ENCODE results near the gene SLC25A36.

DNA sequence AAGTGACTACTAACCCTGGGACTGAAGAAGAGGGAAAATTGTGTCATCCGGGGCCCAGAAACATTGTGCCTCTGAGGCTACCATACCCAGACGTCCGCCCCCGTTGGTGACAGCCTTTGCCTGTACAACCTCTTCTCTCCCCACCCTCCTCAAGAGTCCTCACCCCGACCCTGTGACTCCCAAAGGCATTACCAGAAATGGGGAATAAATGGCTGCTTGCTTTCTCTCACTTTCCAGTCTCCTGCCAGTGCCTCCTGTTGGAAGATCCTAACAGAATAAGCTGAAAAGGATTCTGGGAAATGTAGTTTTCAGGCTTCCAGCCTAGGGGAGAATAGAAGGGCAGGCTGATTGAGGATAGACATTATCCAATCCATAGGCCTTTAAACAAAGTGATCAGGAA, 30.8 kb upstream of the SLC25A36 start:
- TF ChIP-seq, protein P1, sequence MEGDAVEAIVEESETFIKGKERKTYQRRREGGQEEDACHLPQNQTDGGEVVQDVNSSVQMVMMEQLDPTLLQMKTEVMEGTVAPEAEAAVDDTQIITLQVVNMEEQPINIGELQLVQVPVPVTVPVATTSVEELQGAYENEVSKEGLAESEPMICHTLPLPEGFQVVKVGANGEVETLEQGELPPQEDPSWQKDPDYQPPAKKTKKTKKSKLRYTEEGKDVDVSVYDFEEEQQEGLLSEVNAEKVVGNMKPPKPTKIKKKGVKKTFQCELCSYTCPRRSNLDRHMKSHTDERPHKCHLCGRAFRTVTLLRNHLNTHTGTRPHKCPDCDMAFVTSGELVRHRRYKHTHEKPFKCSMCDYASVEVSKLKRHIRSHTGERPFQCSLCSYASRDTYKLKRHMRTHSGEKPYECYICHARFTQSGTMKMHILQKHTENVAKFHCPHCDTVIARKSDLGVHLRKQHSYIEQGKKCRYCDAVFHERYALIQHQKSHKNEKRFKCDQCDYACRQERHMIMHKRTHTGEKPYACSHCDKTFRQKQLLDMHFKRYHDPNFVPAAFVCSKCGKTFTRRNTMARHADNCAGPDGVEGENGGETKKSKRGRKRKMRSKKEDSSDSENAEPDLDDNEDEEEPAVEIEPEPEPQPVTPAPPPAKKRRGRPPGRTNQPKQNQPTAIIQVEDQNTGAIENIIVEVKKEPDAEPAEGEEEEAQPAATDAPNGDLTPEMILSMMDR (IDR thresholded peaks at IDR 0.05 in 8 of 11, conservative IDR thresholded peaks at IDR 0.05 in 3 of 11), result no peak
- no peak for TF ChIP-seq POLR2A (IDR thresholded peaks at IDR 0.05)

Data from spleen (tissue), 7 donors.